ENCODE data around the gene BICD1.

The BICD1 gene

GRCh38 chr12:32418903-32419519 lies 312.4 kb downstream of the BICD1 start:
- no peak for DNase-seq

DNA sequence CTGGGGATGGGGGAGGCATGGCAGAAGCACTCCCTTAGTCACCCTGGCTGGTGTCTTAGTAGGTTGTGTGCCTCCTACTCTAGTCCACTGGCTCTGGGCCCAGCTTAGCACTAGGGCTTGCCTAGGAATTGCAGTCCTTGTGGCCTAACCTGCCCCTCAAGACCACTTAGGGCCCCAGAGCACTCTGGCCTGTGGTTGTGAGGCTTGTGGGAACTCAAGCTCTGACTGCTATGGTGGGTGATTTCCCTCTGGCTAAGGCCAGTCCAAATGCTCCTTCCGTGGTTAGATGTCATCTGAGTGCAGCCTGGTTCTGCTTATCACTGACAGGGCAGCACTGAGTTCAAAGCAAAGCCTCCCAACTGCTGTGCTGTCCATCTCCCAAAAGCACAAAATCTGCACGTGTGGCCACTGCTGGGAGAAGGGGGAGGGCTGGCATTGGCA lies 312.9 kb downstream of the BICD1 start:
- DNase-seq, result no peak

DNA sequence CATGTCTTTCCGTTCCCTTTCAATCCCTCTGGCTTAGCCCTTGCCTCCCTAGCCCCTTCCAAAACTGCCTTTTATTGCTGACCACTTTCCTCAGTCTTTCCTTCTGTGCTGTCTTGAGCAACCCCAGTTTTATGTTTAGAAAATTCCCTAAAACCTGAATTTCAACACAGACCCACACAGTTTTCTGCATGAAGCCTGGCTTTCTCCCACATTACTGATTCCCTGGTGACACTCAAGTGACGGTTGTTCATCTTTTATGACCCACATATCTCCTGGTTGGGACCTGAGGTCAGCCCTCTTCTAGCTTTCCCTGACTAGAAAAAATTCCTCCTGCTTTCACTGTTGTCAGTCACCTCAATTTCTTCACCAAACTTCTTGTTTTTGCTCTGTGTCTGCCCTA lies 313.7 kb downstream of the BICD1 start:
- DNase-seq, result no peak

DNA sequence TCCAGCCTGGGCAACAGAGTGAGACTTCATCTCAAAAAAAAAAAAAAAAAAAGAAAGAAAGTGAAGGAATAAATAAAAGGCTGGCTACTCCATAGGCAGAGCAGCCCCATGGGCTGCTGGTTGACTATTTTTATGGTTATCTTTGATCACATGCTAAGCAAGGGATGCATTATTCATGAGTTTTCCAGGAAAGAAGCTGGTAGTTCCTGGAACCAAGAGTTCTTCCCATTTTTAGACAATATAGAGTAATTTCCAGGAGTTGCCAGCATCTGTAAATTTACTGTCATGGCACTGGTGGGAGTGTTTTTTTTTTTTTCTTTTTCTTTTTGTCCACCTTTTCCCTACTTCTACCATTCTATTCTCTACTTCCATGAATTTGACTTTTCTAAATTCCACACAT lies 316.9 kb downstream of the BICD1 start:
- no peak for DNase-seq

DNA sequence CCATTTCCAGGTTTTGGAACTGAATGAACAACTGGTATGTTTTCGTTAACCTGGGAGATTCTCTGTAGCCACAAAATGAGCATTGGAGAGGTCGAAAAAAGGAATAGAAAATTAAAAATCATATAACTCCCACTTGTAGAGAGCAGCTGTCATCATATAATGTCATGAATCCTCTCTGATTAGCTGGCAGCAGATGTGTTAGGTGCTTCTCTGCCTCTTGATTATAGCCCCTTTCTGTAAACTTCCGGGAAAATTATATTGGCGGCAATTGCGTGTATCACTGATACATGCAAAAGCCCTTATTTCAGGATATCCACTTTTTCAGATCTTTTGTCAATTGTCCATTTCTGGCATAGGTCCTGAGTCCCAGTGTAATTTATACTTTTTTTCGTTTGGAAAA lies 324.4 kb downstream of the BICD1 start:
- DNase-seq, result no peak
